K562 (cell line): ENCODE measurements around the gene SNX9. TPM values are rescaled to one million over a fixed set of nuclear protein-coding genes. Genes with fewer than 3 reads are reported as not detected.

ENCODE experiments used
- ATAC-seq: fragments of 200-7000 bp; cut with Tn5 transposase; 3 replicates; pipeline ENCODE4 v1.9.1; 2020; ENCODE audit warnings: moderate library complexity
- BruUV-seq: library from RNA; stranded (reverse); fragments of 400-500 nt; replicated peaks from 2 replicates; lab custom pipeline; 2021; lab: Mats Ljungman, UMichigan
- CTCF ChIA-PET: fragments of 300-600 bp; formaldehyde crosslinking; extraction: SDS; loops from one replicate; lab custom pipeline; 2021; ENCODE audit warnings: low intra/inter-chr PET ratio; lab: Yijun Ruan, JAX
- POLR2A ChIA-PET: fragments of 300-600, 350-650 bp; sonication (Branson Sonifier 250); formaldehyde crosslinking; extraction: SDS; loops from one replicate; lab custom pipeline; 2021; ENCODE audit warnings: antibody characterized with exemption, inconsistent platforms; lab: Yijun Ruan, JAX
- DNase-seq, 4 experiments: peaks; one replicate each; pipeline versions ENCODE4 v3.0.0 to v3.0.0-alpha.2; 2011 to 2018; ENCODE audit warnings: low spot score in 3 of 4, mixed read lengths in 3 of 4; ENCODE audit errors: extremely low read depth in 1 of 4
- FAIRE-seq: peaks from 2 replicates; lab custom pipeline; 2011; peaks lifted over from hg19 to GRCh38; lab: Jason Lieb, UNC
- H2AFZ ChIP-seq: 2 replicates; pipeline ENCODE4 v1.6.0; 2011; ENCODE audit warnings: low read depth, low read length, control low read depth, inconsistent platforms
- H3K27ac ChIP-seq: fragments of 200-600 bp; 3 replicates; pipeline ENCODE4 v1.8.0; 2011; ENCODE audit warnings: low read depth, mild to moderate bottlenecking, control low read depth, inconsistent platforms, low read length, moderate library complexity, mixed read lengths; ENCODE audit errors: extremely low read depth
- H3K27me3 ChIP-seq, 2 experiments: fragments of 300-600 bp in 1 of 2; 2 replicates in 1 of 2; 3 replicates in 1 of 2; pipeline versions ENCODE4 v1.6.0 to v1.8.0; 2011; ENCODE audit warnings: inconsistent platforms in 2 of 2, low read length in 2 of 2, mild to moderate bottlenecking in 1 of 2, mixed read lengths in 1 of 2, moderate library complexity in 1 of 2; ENCODE audit not compliant: control insufficient read depth in 2 of 2, insufficient read depth in 2 of 2
- H3K36me3 ChIP-seq: fragments of 300-600 bp; 3 replicates; pipeline ENCODE4 v1.8.0; 2011; ENCODE audit warnings: mild to moderate bottlenecking, low read length, inconsistent platforms; ENCODE audit not compliant: control insufficient read depth, insufficient read depth
- H3K4me1 ChIP-seq, 2 experiments: fragments of 200-600 bp in 1 of 2; replicated peaks in 1 of 2; 2 replicates in 1 of 2; 3 replicates in 1 of 2; pipeline versions ENCODE4 v1.5.1 to v1.8.0; 2011; ENCODE audit warnings: inconsistent platforms in 2 of 2, low read length in 2 of 2, mild to moderate bottlenecking in 1 of 2, mixed read lengths in 1 of 2, moderate library complexity in 1 of 2; ENCODE audit not compliant: control insufficient read depth in 2 of 2, insufficient read depth in 2 of 2
- H3K4me2 ChIP-seq: 2 replicates; pipeline ENCODE4 v1.6.1; 2011; ENCODE audit warnings: low read length, control low read depth, inconsistent platforms, mixed read lengths; ENCODE audit not compliant: insufficient read depth
- H3K4me3 ChIP-seq: fragments of 200-600 bp; sonication (generic), shearing (Covaris generic); 2 replicates; pipeline ENCODE4 v1.5.1; 2016; ENCODE audit warnings: control low read depth, inconsistent platforms
- H3K79me2 ChIP-seq: fragments of 200-600 bp; 3 replicates; pipeline ENCODE4 v1.8.0; 2011; ENCODE audit warnings: low read length, inconsistent platforms; ENCODE audit not compliant: control insufficient read depth, insufficient read depth
- H3K9ac ChIP-seq, 2 experiments: 2 replicates each; pipeline versions ENCODE4 v1.6.0 to v1.6.1; 2011; ENCODE audit warnings: low read depth in 2 of 2, low read length in 2 of 2, control low read depth in 1 of 2, inconsistent platforms in 1 of 2, mild to moderate bottlenecking in 1 of 2, mixed read lengths in 1 of 2; ENCODE audit not compliant: insufficient read depth in 1 of 2
- H3K9me1 ChIP-seq: one replicate; pipeline ENCODE4 v1.6.0; 2011; ENCODE audit warnings: inconsistent platforms, mild to moderate bottlenecking, low read length, moderate library complexity; ENCODE audit not compliant: control insufficient read depth, insufficient read depth
- H3K9me3 ChIP-seq: replicated peaks from 2 replicates; pipeline ENCODE4 v1.5.1; 2011; ENCODE audit warnings: low read depth, low read length, inconsistent platforms; ENCODE audit not compliant: control insufficient read depth, insufficient read depth
- H4K20me1 ChIP-seq: replicated peaks from 2 replicates; pipeline ENCODE4 v1.6.1; 2011; ENCODE audit warnings: low read length, inconsistent platforms, mixed read lengths; ENCODE audit not compliant: control insufficient read depth, insufficient read depth
- ETV5 ChIP-seq: sonication (generic); formaldehyde crosslinking; IDR thresholded peaks from 2 replicates; pipeline ENCODE4 v1.4.0; 2020; ENCODE audit warnings: low read depth, mild to moderate bottlenecking, missing genetic modification reagents
- GTF2E2 ChIP-seq: fragments of 200-800 bp; sonication (Bioruptor generic); IDR thresholded peaks from 2 replicates; pipeline ENCODE4 v1.6.1; 2016; ENCODE audit warnings: missing genetic modification characterization, missing compliant biosample characterization
- HNRNPK ChIP-seq: fragments of 200-400 bp; formaldehyde crosslinking; IDR thresholded peaks from one replicate; pipeline ENCODE4 v1.6.1; 2018; ENCODE audit warnings: mild to moderate bottlenecking, low read depth, low read length; ENCODE audit not compliant: poor library complexity, severe bottlenecking
- JUND ChIP-seq, 2 experiments: IDR thresholded peaks; 2 replicates in 1 of 2; 3 replicates in 1 of 2; pipeline ENCODE4 v1.6.1; 2011; ENCODE audit warnings: borderline replicate concordance in 2 of 2, low read depth in 2 of 2, low read length in 2 of 2, improper control_type of control experiment in 1 of 2, missing biosample characterization in 1 of 2, missing genetic modification characterization in 1 of 2, missing genetic modification reagents in 1 of 2
- L3MBTL2 ChIP-seq: fragments of 450-650 bp; IDR thresholded peaks from 2 replicates; pipeline ENCODE4 v1.6.1; 2016; ENCODE audit warnings: mild to moderate bottlenecking, moderate library complexity
- PHB ChIP-seq: fragments of 250-450 bp; sonication (Bioruptor Pico); IDR thresholded peaks from 2 replicates; pipeline ENCODE4 v1.5.0; 2021
- PHF8 ChIP-seq: fragments of 200-600 bp; sonication (generic); IDR thresholded peaks from 2 replicates; pipeline ENCODE4 v1.6.1; 2012; ENCODE audit warnings: mixed run types, mild to moderate bottlenecking, inconsistent platforms, low read length, moderate library complexity, borderline replicate concordance
- RBFOX2 ChIP-seq: fragments of 200-400 bp; formaldehyde crosslinking; IDR thresholded peaks from 2 replicates; pipeline ENCODE4 v1.6.1; 2017; ENCODE audit warnings: low read depth, mild to moderate bottlenecking, low read length, moderate library complexity
- RBM39 ChIP-seq: fragments of 200-400 bp; formaldehyde crosslinking; optimal IDR thresholded peaks from 2 replicates; pipeline ENCODE3; 2018; ENCODE audit warnings: low read depth, low read length
- RCOR1 ChIP-seq, 2 experiments: IDR thresholded peaks; 2 replicates each; pipeline ENCODE4 v1.6.1; 2012; ENCODE audit warnings: low read depth in 2 of 2, low read length in 2 of 2, borderline replicate concordance in 1 of 2, improper control_type of control experiment in 1 of 2
- TEAD4 ChIP-seq, 2 experiments: sonication (generic) in 1 of 2; formaldehyde crosslinking in 1 of 2; IDR thresholded peaks; 2 replicates each; pipeline versions ENCODE4 v1.6.1 to v1.8.0; 2012 to 2022; ENCODE audit warnings: borderline replicate concordance in 1 of 2, inconsistent platforms in 1 of 2, low read length in 1 of 2, mild to moderate bottlenecking in 1 of 2, missing genetic modification reagents in 1 of 2
- TRIM28 ChIP-seq: fragments of 450-650 bp; IDR thresholded peaks from 2 replicates; pipeline ENCODE4 v1.6.1; 2017
- ZC3H4 ChIP-seq: sonication (generic); formaldehyde crosslinking; IDR thresholded peaks from 2 replicates; pipeline ENCODE4 v1.9.0; 2021; ENCODE audit warnings: missing genetic modification reagents, borderline replicate concordance
- ZNF224 ChIP-seq: sonication (generic); formaldehyde crosslinking; IDR thresholded peaks from 2 replicates; pipeline ENCODE4 v1.8.0; 2022; ENCODE audit warnings: mild to moderate bottlenecking, missing genetic modification reagents
- ZNF24 ChIP-seq: fragments of 450-650 bp; IDR thresholded peaks from 2 replicates; pipeline ENCODE4 v1.6.1; 2016
- WGBS: fragments of 100-300 bp; shearing (Covaris generic); methylation state at CpG from one replicate; pipeline ENCODE4 v1.1.6; 2016; ENCODE audit warnings: low coverage, mixed read lengths; ENCODE audit not compliant: insufficient coverage; ENCODE audit errors: missing lambda C conversion rate; 5-methylcytosine and 5-hydroxymethylcytosine counted together
- in situ Hi-C: fragments of 300-500 bp; cut with MboI; formaldehyde crosslinking; loops from 4 replicates; pipeline ENCODE4 v1.15.0; 2018; ENCODE audit warnings: inconsistent platforms, mixed read lengths
- intact Hi-C: fragments of 100-400 bp; cut with micrococcal nuclease; formaldehyde crosslinking; loops from 2 replicates; pipeline ENCODE4 v1.14.2; 2022
- polyA plus RNA-seq, 8 experiments: library from polyadenylated mRNA; depleted of rRNA in 4 of 8; stranded (reverse) in 5 of 8; unstranded in 3 of 8; fragments of >200 nt; fragmentation: Nextera tagmentation in 2 of 8; fragmentation: Illumina TruSeq in 1 of 8; extraction: Ambion mirVana in 2 of 8; extraction: Trizol in 1 of 8; gene quantifications; 2 replicates each; pipeline versions ENCODE4 v1.2.1 to v1.2.3, GENCODE V29; 2011 to 2014; ENCODE audit warnings: inconsistent platforms in 1 of 8, missing spikeins in 1 of 8
- total RNA-seq, 7 experiments: library from RNA; depleted of rRNA in 6 of 7; stranded (reverse); fragments of >200 nt in 6 of 7; fragmentation: Illumina TruSeq in 2 of 7; extraction: Trizol in 2 of 7; gene quantifications; 2 replicates each; pipeline versions ENCODE4 v1.2.1 to v1.2.3, GENCODE V29; 2011 to 2021; ENCODE audit warnings: low replicate concordance in 1 of 7
- TF ChIP-seq, protein P1 (sequence below), 2 experiments: fragments of 450-650 bp; IDR thresholded peaks; 2 replicates each; pipeline ENCODE4 v1.6.1; 2018; ENCODE audit warnings: mild to moderate bottlenecking in 2 of 2, low read depth in 1 of 2; ENCODE audit not compliant: partially characterized antibody in 2 of 2

The SNX9 gene
- total and polyA plus RNA-seq, 9 of the 15 experiments (the other 6 are each of a cell fraction or from before 2014, with no cell fraction given), result 6.0 to 81.7 (median 57.1) TPM

- ChIA-PET CTCF (interaction anchor here (1.0 kb wide), 1 partner anchor 180 kb away, joined by 3 read pairs; no protein-coding TSS in a partner anchor), POLR2A (interaction anchor here (0.6 to 1.8 kb wide), 10 partner anchors 10 to 537 kb away, joined by 3 to 5 read pairs (median 4); no protein-coding TSS in a partner anchor)
- H3K4me3 ChIP-seq, result no peak overlapping the region
- FAIRE-seq (peak; percentile 75), ATAC-seq (peak; percentile 79), DNase-seq (peak in 2 of 4 experiments; percentile 50 to 57)
- H3K9me3 ChIP-seq, result no peaks in the 10 kb centered on the region
- H3K27me3 ChIP-seq, result no peaks in the 10 kb centered on the region
- in situ Hi-C loops, result no loop called here
- H3K27ac ChIP-seq, result peak overlapping the region; percentile 23; the same call in 1 of the 3 replicates
- H3K9me1 ChIP-seq, result no peaks in the 10 kb centered on the region
- peaks cover 73% of the 10 kb centered on the region for H3K36me3 ChIP-seq
- BruUV-seq, result TSS peak; percentile 1
- intact Hi-C loops, result no loop called here
- peaks cover 9 to 32% of the 10 kb centered on the region in 2 experiments for H3K4me1 ChIP-seq
- no peak overlapping the region for H2AFZ ChIP-seq
- H3K79me2 ChIP-seq, result peaks cover 39% of the 10 kb centered on the region
- WGBS, result 18% methylated on average over 9 of the region's 9 CpGs
- H3K4me2 ChIP-seq, result peak overlapping the region; percentile 55
- peak overlapping the region in 1 of 2 experiments; percentile 2; a peak in 1 of 4 replicates for H3K9ac ChIP-seq
- H4K20me1 ChIP-seq, result peaks cover 11% of the 10 kb centered on the region; the same call in 1 of the 2 replicates
- TF ChIP-seq RCOR1 (IDR thresholded peaks at IDR 0.05; ENCODE audit: borderline replicate concordance in 1 of 2, low read depth in 2 of 2, low read length in 2 of 2) (peak in 1 of 2 experiments; percentile 84; a peak in 2 of 4 replicates), TEAD4 (IDR thresholded peaks at IDR 0.05; ENCODE audit: low read length) (0 out of 2 replicates have a peak, but pooled peaks have one; percentile 15), TEAD4 (CRISPR knock-in tag; IDR thresholded peaks at IDR 0.05; ENCODE audit: borderline replicate concordance) (no peak), ETV5 (CRISPR knock-in tag) (no peak), RBM39 (no peak), ZNF224 (CRISPR knock-in tag) (no peak), HNRNPK (no peak), JUND (IDR thresholded peaks at IDR 0.05; ENCODE audit: borderline replicate concordance, low read depth, low read length) (no peak), JUND (tag; IDR thresholded peaks at IDR 0.05; ENCODE audit: borderline replicate concordance, low read depth, low read length) (0 out of 3 replicates have a peak, but pooled peaks have one; percentile 44), PHB (CRISPR knock-in tag) (0 out of 2 replicates have a peak, but pooled peaks have one; percentile 21), PHF8 (no peak), ZNF24 (no peak), GTF2E2 (tag) (no peak), L3MBTL2 (peak; percentile 59), TRIM28 (no peak), RBFOX2 (no peak), ZC3H4 (CRISPR knock-in tag) (no peak)
- TF ChIP-seq, protein P1, sequence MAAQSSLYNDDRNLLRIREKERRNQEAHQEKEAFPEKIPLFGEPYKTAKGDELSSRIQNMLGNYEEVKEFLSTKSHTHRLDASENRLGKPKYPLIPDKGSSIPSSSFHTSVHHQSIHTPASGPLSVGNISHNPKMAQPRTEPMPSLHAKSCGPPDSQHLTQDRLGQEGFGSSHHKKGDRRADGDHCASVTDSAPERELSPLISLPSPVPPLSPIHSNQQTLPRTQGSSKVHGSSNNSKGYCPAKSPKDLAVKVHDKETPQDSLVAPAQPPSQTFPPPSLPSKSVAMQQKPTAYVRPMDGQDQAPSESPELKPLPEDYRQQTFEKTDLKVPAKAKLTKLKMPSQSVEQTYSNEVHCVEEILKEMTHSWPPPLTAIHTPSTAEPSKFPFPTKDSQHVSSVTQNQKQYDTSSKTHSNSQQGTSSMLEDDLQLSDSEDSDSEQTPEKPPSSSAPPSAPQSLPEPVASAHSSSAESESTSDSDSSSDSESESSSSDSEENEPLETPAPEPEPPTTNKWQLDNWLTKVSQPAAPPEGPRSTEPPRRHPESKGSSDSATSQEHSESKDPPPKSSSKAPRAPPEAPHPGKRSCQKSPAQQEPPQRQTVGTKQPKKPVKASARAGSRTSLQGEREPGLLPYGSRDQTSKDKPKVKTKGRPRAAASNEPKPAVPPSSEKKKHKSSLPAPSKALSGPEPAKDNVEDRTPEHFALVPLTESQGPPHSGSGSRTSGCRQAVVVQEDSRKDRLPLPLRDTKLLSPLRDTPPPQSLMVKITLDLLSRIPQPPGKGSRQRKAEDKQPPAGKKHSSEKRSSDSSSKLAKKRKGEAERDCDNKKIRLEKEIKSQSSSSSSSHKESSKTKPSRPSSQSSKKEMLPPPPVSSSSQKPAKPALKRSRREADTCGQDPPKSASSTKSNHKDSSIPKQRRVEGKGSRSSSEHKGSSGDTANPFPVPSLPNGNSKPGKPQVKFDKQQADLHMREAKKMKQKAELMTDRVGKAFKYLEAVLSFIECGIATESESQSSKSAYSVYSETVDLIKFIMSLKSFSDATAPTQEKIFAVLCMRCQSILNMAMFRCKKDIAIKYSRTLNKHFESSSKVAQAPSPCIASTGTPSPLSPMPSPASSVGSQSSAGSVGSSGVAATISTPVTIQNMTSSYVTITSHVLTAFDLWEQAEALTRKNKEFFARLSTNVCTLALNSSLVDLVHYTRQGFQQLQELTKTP (IDR thresholded peaks at IDR 0.05; ENCODE audit: low read depth in 1 of 2, partially characterized antibody in 2 of 2), result peak in 1 of 2 experiments; percentile 25
Observed at GRCh38 chr6:157891544-157892362, 68.7 kb downstream of the SNX9 start.
